ENCODE measurements around the gene LRRK1. TPM values are rescaled to one million over a fixed set of nuclear protein-coding genes. Genes with fewer than 3 reads are reported as not detected.

LRRK1 gene
- total RNA-seq, 1 donor from 2014 or later, result 2.4 TPM

- Mint-ChIP-seq H3K4me3 (ENCODE audit: low read depth) (no peak overlapping the region), H3K27me3 (ENCODE audit: low read depth) (peaks cover 17% of the 10 kb centered on the region), H3K4me1 (ENCODE audit: low read depth) (no peaks in the 10 kb centered on the region), H3K9me3 (no peaks in the 10 kb centered on the region), H3K36me3 (ENCODE audit: low read depth) (no peaks in the 10 kb centered on the region), H3K27ac (no peak overlapping the region)
- intact Hi-C loops (cut with micrococcal nuclease), result no loop called here
- DNase-seq (ENCODE audit: low spot score), result no peak
Observed at GRCh38 chr15:100958326-100959065, 39.3 kb downstream of the LRRK1 start.

GRCh38 chr15:100959066-100960050, 40.2 kb downstream of the LRRK1 start:
- no peak for DNase-seq (ENCODE audit: low spot score)
- H3K4me1 Mint-ChIP-seq (ENCODE audit: low read depth), result no peaks in the 10 kb centered on the region
- intact Hi-C loops (cut with micrococcal nuclease), result no loop called here

GRCh38 chr15:100966997-100967396, 47.8 kb downstream of the LRRK1 start:
- no peaks in the 10 kb centered on the region for H3K4me1 Mint-ChIP-seq (ENCODE audit: low read depth)
- intact Hi-C loops (cut with micrococcal nuclease), result no loop called here
- DNase-seq (ENCODE audit: low spot score), result no peak
- H3K9me3 Mint-ChIP-seq, result no peaks in the 10 kb centered on the region
- H3K27me3 Mint-ChIP-seq (ENCODE audit: low read depth), result peaks cover 37% of the 10 kb centered on the region
- H3K4me3 Mint-ChIP-seq (ENCODE audit: low read depth), result no peak overlapping the region
- no peaks in the 10 kb centered on the region for H3K36me3 Mint-ChIP-seq (ENCODE audit: low read depth)
- no peak overlapping the region for H3K27ac Mint-ChIP-seq

More at GRCh38 chr15:100959066-100960050, 40.2 kb downstream of the LRRK1 start:
- Mint-ChIP-seq H3K36me3 (ENCODE audit: low read depth) (no peaks in the 10 kb centered on the region), H3K27ac (no peak overlapping the region), H3K4me3 (ENCODE audit: low read depth) (no peak overlapping the region), H3K9me3 (no peaks in the 10 kb centered on the region), H3K27me3 (ENCODE audit: low read depth) (peaks cover 18% of the 10 kb centered on the region)

GRCh38 chr15:100968050-100968966, 49.2 kb downstream of the LRRK1 start:
- no peaks in the 10 kb centered on the region for H3K9me3 Mint-ChIP-seq
- intact Hi-C loops (cut with micrococcal nuclease), result no loop called here
- H3K36me3 Mint-ChIP-seq (ENCODE audit: low read depth), result no peaks in the 10 kb centered on the region
- H3K4me3 Mint-ChIP-seq (ENCODE audit: low read depth), result no peak overlapping the region
- DNase-seq (ENCODE audit: low spot score), result no peak
- H3K27ac Mint-ChIP-seq, result no peak overlapping the region
- H3K4me1 Mint-ChIP-seq (ENCODE audit: low read depth), result no peaks in the 10 kb centered on the region
- H3K27me3 Mint-ChIP-seq (ENCODE audit: low read depth), result peaks cover 45% of the 10 kb centered on the region

- no peak for DNase-seq (ENCODE audit: low spot score)
- no peaks in the 10 kb centered on the region for H3K4me1 Mint-ChIP-seq (ENCODE audit: low read depth)
- H3K27ac Mint-ChIP-seq, result no peak overlapping the region
- H3K4me3 Mint-ChIP-seq (ENCODE audit: low read depth), result no peak overlapping the region
- H3K36me3 Mint-ChIP-seq (ENCODE audit: low read depth), result no peaks in the 10 kb centered on the region
- H3K27me3 Mint-ChIP-seq (ENCODE audit: low read depth), result peaks cover 60% of the 10 kb centered on the region
- no peaks in the 10 kb centered on the region for H3K9me3 Mint-ChIP-seq
- intact Hi-C loops (cut with micrococcal nuclease), result no loop called here
Observed at GRCh38 chr15:100972975-100973350, 53.8 kb downstream of the LRRK1 start.

GRCh38 chr15:100973351-100974111, 54.4 kb downstream of the LRRK1 start:
- DNase-seq (ENCODE audit: low spot score), result no peak
- intact Hi-C loops (cut with micrococcal nuclease), result no loop called here
- no peaks in the 10 kb centered on the region for H3K36me3 Mint-ChIP-seq (ENCODE audit: low read depth)
- no peaks in the 10 kb centered on the region for H3K4me1 Mint-ChIP-seq (ENCODE audit: low read depth)
- no peaks in the 10 kb centered on the region for H3K9me3 Mint-ChIP-seq
- peaks cover 62% of the 10 kb centered on the region for H3K27me3 Mint-ChIP-seq (ENCODE audit: low read depth)
- no peak overlapping the region for H3K4me3 Mint-ChIP-seq (ENCODE audit: low read depth)
- no peak overlapping the region for H3K27ac Mint-ChIP-seq

- no peak overlapping the region for H3K4me3 Mint-ChIP-seq (ENCODE audit: low read depth)
- no peaks in the 10 kb centered on the region for H3K9me3 Mint-ChIP-seq
- no peak for DNase-seq (ENCODE audit: low spot score)
- intact Hi-C loops (cut with micrococcal nuclease), result no loop called here
- H3K4me1 Mint-ChIP-seq (ENCODE audit: low read depth), result no peaks in the 10 kb centered on the region
- H3K27ac Mint-ChIP-seq, result no peak overlapping the region
- H3K27me3 Mint-ChIP-seq (ENCODE audit: low read depth), result peaks cover 58% of the 10 kb centered on the region
- no peaks in the 10 kb centered on the region for H3K36me3 Mint-ChIP-seq (ENCODE audit: low read depth)
Observed at GRCh38 chr15:100975043-100975442, 55.9 kb downstream of the LRRK1 start.

- no peak overlapping the region for H3K4me3 Mint-ChIP-seq (ENCODE audit: low read depth)
- H3K27me3 Mint-ChIP-seq (ENCODE audit: low read depth), result peaks cover 26% of the 10 kb centered on the region
- intact Hi-C loops (cut with micrococcal nuclease), result no loop called here
- no peaks in the 10 kb centered on the region for H3K4me1 Mint-ChIP-seq (ENCODE audit: low read depth)
- H3K27ac Mint-ChIP-seq, result no peak overlapping the region
- no peaks in the 10 kb centered on the region for H3K36me3 Mint-ChIP-seq (ENCODE audit: low read depth)
- no peak for DNase-seq (ENCODE audit: low spot score)
- no peaks in the 10 kb centered on the region for H3K9me3 Mint-ChIP-seq
Observed at GRCh38 chr15:100980410-100981046, 61.4 kb downstream of the LRRK1 start.

GRCh38 chr15:100981086-100981485, 61.9 kb downstream of the LRRK1 start:
- Mint-ChIP-seq H3K9me3 (no peaks in the 10 kb centered on the region), H3K27me3 (ENCODE audit: low read depth) (peaks cover 24% of the 10 kb centered on the region), H3K4me1 (ENCODE audit: low read depth) (no peaks in the 10 kb centered on the region), H3K4me3 (ENCODE audit: low read depth) (no peak overlapping the region), H3K27ac (no peak overlapping the region), H3K36me3 (ENCODE audit: low read depth) (no peaks in the 10 kb centered on the region)
- intact Hi-C loops (cut with micrococcal nuclease), result no loop called here
- DNase-seq (ENCODE audit: low spot score), result no peak

- H3K36me3 Mint-ChIP-seq (ENCODE audit: low read depth), result no peaks in the 10 kb centered on the region
- no peak overlapping the region for H3K4me3 Mint-ChIP-seq (ENCODE audit: low read depth)
- no peaks in the 10 kb centered on the region for H3K4me1 Mint-ChIP-seq (ENCODE audit: low read depth)
- peaks cover 18% of the 10 kb centered on the region for H3K27me3 Mint-ChIP-seq (ENCODE audit: low read depth)
- H3K27ac Mint-ChIP-seq, result no peak overlapping the region
- no peaks in the 10 kb centered on the region for H3K9me3 Mint-ChIP-seq
- DNase-seq (ENCODE audit: low spot score), result no peak
- intact Hi-C loops (cut with micrococcal nuclease), result no loop called here
Observed at GRCh38 chr15:100983221-100983620, 64.1 kb downstream of the LRRK1 start.

- Mint-ChIP-seq H3K36me3 (ENCODE audit: low read depth) (no peaks in the 10 kb centered on the region), H3K9me3 (no peaks in the 10 kb centered on the region), H3K4me1 (ENCODE audit: low read depth) (no peaks in the 10 kb centered on the region), H3K27me3 (ENCODE audit: low read depth) (peaks cover 27% of the 10 kb centered on the region), H3K4me3 (ENCODE audit: low read depth) (no peak overlapping the region), H3K27ac (no peak overlapping the region)
- DNase-seq (ENCODE audit: low spot score), result no peak
- intact Hi-C loops (cut with micrococcal nuclease), result no loop called here
Observed at GRCh38 chr15:100985401-100985800, 66.2 kb downstream of the LRRK1 start.
